HG03045 (cell line): ENCODE results near the gene HS2ST1.
"Not testable (repeated sequence)": the region's sequence is repeated elsewhere in the genome, so short reads cannot be mapped to it uniquely, and the experiment has no call there.

ENCODE experiments used
- ATAC-seq: cut with Tn5 transposase; IDR thresholded peaks from one replicate; pipeline ENCODE4 v1.9.1; 2021; ENCODE audit warnings: mild to moderate bottlenecking, moderate library complexity; ENCODE audit not compliant: unreplicated experiment

HS2ST1 gene

GRCh38 chr1:86924324-86924960 is 10.0 kb downstream of the HS2ST1 start:
- ATAC-seq = no peak

DNA sequence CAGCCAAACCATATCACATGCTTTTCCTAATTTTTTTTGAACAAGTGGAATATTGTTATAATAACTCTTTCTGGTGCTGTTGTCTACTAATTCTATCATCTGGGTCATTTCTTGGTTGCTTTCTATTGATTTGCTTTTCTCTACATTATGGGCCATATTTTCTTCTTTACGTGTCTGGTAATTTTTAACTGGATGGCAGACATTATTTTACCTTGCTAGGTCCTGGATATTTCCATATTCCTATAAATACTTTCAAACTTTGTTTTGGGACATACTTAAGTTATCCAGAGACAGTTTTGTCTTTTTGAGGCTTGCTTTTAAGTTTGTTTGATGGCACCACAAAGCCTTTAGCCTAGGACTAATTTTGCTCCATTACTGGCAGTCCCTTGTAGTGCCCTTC is 11.3 kb downstream of the HS2ST1 start:
- no peak for ATAC-seq

- no peak for ATAC-seq
These were observed 12.4 kb downstream of the HS2ST1 start for GRCh38 chr1:86926883-86927282.

- no peak for ATAC-seq
These were observed 14.4 kb downstream of the HS2ST1 start for GRCh38 chr1:86928819-86929218.

GRCh38 chr1:86933051-86933450 is 18.6 kb downstream of the HS2ST1 start:
- no peak for ATAC-seq

- ATAC-seq = no peak
These were observed 19.3 kb downstream of the HS2ST1 start for GRCh38 chr1:86933562-86934377.

DNA sequence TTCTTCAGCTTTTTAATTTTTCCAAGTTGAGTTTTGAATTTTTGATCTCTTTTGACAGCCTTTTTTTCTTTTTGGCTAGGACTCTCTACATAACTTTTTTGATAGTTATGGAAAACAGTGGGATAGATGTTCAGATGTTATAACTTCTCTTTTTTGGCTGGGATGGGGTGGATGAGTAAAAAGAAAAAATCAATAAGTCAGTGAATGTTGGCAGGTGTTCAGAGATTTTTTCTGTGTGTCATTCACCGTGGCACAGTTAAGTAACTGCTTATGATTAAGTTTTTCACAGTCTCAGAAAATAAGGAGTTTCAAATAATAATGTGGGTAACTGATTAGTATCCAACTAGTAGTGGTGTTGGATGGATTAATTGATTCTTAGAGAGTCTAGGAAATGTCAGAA is 24.0 kb downstream of the HS2ST1 start:
- ATAC-seq = no peak

- no peak for ATAC-seq
These were observed 24.4 kb downstream of the HS2ST1 start for GRCh38 chr1:86938855-86939254.

DNA sequence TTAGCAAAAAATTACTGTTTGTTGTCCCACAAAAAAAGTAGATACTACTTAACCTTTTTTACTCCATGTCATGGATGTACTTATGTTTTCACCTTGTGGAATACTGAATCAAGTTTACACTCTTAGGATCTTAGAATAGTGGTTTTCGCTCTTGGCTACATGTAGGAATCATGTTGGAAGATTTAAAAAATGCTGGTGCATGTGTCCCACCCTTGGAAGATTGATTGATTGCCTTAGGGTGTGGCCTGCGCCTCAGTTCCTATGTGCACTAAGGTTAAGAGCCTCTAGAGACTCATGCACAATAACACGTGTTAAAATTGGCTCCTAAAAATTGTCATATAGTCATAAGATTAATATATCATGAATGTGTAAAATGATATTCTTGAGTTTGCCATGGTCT is 25.0 kb downstream of the HS2ST1 start:
- ATAC-seq = no peak

DNA sequence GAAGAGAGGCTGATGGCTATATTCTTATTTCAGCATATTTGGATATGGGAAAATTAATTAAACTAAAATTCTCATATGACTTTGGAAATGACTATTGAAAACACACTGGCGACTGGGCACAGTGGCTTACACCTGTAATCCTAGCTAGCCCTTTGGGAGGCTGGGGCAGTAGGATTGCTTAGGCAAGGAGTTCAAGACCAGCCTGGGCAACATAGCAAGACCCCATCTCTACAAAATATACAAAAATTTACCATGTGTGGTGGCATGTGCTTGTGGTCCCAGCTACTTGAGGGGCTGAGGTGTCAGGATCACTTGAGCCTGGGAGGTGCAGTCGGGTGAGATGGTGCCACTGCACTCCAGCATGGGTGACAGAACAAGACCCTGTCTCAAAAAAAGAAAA is 26.2 kb downstream of the HS2ST1 start:
- ATAC-seq = no peak

DNA sequence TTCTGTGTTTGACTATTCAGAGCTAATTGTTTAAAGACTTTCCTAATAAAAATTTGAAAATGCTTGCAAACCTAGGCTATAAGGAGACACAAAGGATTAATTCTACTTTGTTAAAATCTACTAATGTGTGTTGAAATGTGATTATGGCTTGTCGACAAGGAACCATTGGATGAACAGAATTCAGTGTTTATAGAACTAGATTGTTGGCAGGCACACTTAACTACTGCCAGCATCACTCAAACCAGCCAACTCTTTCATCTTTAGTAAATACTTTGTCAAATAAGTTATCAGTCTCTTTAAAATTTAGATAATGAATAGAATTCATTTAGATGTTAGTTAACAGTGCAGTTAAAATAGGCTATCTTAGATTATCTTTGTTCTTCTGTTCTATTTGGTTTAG is 27.6 kb downstream of the HS2ST1 start:
- ATAC-seq = no peak

- no peak for ATAC-seq
These were observed 28.3 kb downstream of the HS2ST1 start for GRCh38 chr1:86942743-86943142.

DNA sequence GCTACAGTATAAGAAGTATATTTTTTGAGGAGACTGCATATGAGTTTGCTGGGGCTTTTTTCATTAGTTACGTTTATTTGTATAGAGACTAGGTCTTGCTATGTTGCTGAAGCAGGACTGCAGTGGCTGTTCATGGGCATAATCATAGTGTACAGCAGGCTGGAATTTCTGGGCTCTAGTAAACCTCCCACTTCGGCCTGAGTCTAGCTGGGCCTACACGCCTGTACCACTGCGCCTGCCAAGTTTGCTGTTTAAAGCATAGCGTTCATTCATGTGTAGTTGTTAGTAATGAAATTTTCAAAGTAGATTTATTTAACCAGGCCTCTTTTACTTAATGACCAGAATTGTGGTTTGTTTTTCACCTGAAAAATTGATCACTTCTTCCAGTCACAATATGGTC is 33.8 kb downstream of the HS2ST1 start:
- ATAC-seq = no peak

- no peak for ATAC-seq
These were observed 36.4 kb downstream of the HS2ST1 start for GRCh38 chr1:86950712-86951419.

DNA sequence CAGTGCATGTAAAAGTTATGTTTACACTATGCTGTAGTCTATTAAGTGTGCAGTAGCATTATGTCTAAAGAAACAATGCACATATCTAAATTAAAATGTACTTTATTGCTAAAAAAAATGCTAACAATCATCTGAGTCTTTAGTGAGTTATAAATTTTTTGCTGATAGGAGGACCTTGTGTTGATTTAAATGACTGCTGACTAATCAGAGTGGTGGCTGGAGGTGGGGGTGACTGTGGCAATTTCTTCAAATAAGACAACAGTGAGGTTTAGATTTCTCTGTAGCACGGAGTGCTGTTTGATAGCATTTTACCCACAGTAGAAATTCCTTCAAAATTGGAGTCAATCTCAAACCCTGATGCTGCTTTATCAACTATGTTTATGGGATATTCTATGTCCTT is 37.0 kb downstream of the HS2ST1 start:
- ATAC-seq = no peak

- ATAC-seq = no peak
These were observed 38.7 kb downstream of the HS2ST1 start for GRCh38 chr1:86953167-86953566.

GRCh38 chr1:86955678-86956077 is 41.2 kb downstream of the HS2ST1 start:
- ATAC-seq = no peak

GRCh38 chr1:86956221-86956620 is 41.8 kb downstream of the HS2ST1 start:
- ATAC-seq = no peak

DNA sequence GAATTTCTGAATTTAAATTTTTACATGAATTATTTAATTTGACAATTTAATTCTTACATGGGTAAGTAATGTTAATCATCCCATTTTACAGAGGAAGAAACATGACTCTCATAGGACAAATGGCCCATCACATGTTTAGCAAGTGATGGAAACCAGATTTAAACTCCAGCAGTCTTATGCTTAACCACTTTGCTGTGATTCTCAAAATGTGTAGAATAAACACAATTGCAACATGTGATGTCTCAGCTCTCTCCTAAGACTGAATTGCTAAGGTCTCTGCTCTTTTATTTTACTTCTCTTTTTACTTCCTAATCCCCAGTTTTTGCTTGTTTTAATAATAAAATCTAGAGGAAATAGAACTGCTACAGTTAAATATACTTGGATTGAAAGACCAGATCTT is 42.8 kb downstream of the HS2ST1 start:
- no peak for ATAC-seq

GRCh38 chr1:86960548-86960947 is 46.1 kb downstream of the HS2ST1 start:
- ATAC-seq = no peak

DNA sequence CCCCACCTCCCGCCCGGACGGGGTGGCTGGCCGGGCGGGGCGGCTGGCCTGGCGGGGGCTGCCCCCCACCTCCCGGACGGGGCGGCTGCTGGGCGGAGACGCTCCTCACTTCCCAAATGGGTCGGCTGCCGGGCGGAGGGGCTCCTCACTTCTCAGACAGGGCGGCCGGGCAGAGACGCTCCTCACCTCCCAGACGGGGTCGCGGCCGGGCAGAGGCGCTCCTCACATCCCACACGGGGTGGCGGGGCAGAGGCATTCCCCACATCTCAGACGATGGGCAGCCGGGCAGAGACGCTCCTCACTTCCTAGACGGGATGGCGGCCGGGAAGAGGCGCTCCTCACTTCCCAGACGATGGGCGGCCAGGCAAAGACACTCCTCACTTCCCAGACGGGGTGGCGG is 49.4 kb downstream of the HS2ST1 start:
- ATAC-seq = not testable (repeated sequence)
